NCI-H1105 treated with DMSO at 0.1 percent for 48 hours (cell line): ENCODE results near the gene TGM5.
"Not testable (repeated sequence)": the region's sequence is repeated elsewhere in the genome, so short reads cannot be mapped to it uniquely, and the experiment has no call there.

Source experiments
- DNase-seq: peaks from one replicate; lab custom pipeline; 2025; lab: John Stamatoyannopoulos, UW

The TGM5 gene

DNA sequence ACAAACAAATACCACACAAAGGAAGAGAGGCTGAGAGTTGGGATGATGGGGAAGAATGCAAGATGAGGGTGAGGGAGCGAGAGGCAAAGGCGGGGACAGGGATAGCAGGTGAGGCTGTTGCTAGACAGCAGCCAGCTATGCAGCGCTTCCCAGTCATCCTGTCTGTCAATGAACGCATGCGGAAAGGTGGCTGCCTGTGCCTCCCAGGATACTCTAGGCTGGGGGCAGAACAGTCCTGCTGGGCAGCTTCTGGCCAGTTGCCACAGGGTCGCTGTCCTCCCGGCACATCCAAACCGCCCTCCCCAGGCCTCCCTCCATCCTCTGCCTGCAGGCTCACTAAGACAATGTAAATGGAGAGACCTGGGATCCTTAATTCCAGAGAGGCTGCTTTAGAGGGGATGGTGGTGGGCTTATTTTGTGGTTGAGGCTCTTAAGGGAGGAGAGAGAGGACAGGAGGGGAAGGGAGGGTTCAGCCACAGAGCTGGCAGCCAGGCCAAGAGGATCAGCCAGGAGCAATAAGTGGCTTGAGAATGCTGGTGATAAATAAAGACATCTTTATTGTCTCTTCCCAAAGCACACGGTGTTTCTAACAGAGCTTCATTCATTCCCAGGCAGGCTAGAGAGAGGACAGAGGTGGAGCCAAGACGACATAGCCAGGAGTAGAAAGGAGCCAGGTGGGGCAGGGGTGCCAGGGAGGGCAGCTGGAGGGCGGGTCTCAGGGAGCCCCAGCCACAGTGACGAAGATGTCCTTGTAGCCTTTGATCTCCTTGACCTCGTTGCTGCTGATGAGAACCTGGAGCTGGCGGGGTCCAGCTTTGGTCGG lies 9.2 kb upstream of the TGM5 start:
- no peak for DNase-seq

- DNase-seq, result no peak
Observed at GRCh38 chr15:43274136-43274535, 7.4 kb upstream of the TGM5 start.

GRCh38 chr15:43273243-43273642 lies 6.5 kb upstream of the TGM5 start:
- DNase-seq, result no peak

DNA sequence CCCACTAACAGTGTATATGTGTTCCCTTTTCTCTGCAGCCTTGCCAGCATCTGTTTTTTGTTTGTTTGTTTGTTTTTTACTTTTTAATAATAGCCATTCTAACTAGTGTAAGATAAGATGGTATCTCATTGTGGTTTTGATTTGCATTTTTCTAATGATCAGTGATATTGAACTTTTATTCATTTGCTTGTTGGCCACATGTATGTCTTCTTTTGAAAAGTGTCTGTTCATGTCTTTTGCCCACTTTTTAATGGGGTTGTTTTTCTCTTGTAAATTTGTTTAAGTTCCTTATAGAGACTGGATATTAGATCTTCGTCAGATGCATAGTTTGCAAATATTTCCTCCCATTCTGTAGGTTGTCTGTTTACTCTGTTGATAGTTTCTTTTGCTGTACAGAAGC lies 5.2 kb upstream of the TGM5 start:
- not testable (repeated sequence) for DNase-seq

DNA sequence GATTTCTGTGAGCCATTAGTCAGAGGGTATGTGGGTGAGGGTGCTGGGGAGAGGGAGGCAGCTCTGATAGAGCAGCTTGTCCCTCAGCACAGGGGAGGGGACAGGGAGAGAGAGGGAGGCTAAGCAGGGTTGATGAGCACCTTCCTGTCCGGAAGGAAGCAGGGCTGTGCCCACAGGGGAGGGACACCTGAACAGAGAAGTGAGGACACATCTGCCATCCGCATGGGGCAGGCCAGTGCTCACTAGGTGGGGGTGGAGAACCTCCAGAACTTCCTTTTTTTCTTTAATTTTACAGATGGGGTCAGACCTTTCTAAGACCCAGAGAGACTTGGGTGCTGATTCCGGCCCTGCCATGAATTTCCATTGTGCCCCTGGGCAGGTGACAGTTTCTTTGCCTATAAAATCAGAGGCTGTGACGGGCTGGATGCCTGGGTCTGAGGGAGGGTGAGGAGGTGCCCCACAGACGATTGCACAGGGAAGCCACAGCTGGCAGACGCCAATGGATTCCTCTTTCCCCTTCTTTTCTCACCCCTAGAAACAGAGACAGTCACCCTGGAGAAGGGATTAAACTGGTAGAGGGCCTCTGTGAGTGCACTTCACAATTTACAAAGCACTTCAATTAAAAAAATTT lies 4.1 kb upstream of the TGM5 start:
- no peak for DNase-seq

DNA sequence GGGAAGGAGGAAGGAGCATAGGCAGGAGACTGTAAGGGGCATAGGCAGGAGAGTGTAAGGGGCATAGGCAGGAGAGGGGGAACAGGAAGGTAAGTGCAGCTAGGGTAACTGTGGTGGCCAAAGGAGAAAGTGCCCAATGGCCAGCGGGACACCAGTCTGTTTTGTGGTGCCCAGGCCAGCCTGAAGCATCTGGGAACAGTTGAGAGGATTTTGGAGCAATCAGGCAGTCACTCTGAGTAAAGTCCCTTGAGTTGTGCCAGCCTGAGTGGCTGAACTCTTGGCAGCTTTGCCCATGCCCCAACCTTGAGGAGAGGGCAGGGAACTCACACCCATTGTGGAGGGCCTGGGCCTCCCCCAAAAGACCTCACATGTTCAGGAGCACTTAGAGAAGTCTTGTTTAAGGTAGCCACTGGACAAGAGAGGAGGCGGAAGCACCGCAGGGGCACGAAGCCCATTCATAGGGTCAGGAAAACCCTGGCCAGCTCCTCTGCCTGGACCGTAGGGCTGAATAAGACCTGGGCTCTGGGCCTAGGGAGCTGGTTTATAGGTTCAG lies 3.5 kb upstream of the TGM5 start:
- DNase-seq, result no peak

DNA sequence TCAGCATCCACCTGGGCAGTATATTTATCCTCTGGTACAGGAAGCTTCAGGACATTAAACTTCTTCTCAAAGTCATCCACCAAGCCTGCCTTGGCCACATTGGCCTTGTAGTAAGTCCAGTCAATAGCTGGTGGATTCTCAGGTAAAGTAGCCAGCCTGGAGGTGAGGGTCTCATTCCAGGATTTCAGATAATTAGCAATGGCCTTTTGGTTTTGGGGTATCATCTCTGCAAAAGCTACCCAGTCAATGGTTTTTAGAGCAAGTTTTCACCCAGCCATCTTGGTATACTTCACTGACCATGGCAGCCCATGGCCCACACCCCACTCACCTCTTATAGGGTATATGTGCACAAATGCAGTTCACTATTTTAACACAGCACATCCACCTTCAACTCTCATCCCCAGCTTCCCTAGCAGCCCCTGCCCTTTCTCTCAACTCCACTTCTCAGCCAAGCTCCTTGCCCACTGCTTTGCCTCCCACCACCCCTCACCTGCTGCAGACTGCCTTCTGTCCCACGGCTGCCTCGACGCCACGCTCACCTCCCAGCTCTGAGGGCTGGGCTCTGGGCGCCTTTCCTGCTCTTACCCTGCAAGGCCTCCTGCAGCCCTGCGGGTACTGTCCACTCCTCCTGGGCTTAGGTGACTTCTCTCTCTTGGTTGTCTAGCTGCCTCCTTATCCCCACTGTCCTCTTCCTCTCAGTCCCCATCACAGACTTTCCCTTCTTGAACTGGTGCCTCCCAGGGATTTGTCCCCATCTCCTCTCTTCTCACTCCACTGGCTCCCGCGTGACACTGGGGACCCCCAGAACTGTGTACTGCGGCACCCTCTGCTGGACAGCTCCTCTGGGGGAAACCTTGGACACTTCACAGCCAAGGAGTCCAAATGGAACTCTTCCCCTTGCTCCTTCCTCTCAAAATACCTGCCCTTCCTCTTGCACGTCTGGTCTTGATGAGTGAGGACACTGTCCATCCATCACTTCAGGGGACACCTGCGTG lies 1.7 kb upstream of the TGM5 start:
- no peak for DNase-seq

GRCh38 chr15:43267439-43267838 lies 711 bp upstream of the TGM5 start:
- DNase-seq, result no peak

DNA sequence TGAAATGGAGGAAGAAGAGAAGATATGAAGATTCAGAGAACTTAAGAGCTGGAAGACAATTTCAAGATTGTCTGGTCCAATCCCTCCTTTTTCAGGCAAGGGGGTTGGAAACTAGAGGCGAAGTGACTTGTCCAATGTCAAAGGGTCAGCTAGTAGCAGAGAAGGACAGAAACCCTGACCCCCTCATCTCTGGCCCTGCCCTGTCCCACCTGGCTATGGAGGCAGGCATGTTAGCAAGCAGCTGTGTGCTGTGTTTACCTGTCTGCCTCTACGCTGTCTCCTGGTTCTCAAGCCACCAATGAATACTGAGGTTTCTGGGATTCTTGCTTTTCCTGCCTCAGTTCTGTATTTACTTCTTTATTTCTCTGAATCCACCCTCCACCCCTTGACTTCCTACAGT lies 342 bp downstream of the TGM5 start:
- DNase-seq, result no peak

DNA sequence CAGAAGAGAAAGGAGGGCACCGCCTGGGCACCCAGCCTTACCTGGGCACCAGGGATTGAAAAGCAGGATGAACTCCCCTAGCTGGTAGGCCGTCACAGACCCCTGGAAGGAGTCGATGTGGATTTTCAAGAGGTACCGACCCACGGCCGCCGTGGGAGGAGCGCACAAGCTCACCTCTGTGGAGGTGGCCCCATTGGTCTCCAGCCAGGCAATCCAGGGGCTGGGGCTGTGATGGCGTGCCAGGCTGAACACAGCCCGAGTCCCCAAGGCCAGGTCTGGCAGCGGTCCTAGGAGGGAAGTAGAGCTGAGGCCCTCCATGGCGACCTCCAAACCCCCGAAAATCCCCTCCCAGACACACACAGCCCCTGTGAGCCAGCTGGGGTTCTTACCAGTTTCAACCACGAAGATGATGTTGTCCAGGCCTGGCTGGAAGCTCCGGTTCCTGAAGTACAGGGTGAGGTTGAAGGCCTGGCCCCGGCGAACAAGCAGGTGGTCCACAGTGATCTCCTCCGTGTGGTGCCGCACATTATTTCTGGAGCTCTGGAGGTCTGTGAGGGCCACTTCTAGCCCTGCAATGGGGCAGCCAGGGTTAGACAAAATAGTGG lies 6.6 kb downstream of the TGM5 start:
- no peak for DNase-seq

DNA sequence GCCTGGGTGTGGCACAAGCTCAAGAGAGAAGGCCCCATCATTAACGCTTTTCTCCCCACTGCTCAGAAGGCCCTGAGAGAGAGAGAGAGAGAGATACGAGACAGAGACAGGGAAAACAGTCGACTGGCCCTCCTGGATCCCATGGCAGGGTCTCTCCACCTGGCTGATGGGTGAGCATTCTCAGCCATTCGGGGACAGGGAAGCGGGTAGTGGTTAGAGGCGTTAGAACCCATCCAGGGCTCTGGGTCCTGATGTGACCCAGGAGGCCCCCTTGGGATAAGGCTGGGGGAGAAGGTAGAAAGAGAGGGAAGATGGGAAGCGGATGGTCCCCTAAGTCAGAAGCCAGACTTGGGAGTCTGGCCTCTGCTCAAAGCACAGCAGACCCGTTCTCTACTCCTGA lies 7.9 kb downstream of the TGM5 start:
- no peak for DNase-seq

DNA sequence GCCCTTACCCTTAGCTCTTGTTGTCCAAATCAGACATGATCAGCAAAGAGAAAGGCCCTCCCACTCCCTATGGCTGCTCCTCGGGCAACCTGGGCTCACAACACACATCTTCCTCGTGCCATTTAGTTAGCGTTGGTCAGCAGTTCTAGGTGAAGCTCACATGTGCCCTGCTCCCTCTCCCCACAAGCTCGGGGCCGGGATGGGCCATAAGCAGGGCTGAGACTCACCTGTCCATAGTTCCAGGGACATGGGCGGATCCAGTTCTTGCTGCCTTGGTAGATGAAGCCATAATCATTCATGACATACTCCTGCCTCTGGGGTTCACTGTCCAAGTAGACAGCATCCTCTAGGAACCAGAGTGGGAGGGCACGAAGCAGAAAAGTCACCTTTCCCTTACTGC lies 10.4 kb downstream of the TGM5 start:
- DNase-seq, result no peak

- DNase-seq, result no peak
Observed at GRCh38 chr15:43255376-43255775, 11.4 kb downstream of the TGM5 start.

DNA sequence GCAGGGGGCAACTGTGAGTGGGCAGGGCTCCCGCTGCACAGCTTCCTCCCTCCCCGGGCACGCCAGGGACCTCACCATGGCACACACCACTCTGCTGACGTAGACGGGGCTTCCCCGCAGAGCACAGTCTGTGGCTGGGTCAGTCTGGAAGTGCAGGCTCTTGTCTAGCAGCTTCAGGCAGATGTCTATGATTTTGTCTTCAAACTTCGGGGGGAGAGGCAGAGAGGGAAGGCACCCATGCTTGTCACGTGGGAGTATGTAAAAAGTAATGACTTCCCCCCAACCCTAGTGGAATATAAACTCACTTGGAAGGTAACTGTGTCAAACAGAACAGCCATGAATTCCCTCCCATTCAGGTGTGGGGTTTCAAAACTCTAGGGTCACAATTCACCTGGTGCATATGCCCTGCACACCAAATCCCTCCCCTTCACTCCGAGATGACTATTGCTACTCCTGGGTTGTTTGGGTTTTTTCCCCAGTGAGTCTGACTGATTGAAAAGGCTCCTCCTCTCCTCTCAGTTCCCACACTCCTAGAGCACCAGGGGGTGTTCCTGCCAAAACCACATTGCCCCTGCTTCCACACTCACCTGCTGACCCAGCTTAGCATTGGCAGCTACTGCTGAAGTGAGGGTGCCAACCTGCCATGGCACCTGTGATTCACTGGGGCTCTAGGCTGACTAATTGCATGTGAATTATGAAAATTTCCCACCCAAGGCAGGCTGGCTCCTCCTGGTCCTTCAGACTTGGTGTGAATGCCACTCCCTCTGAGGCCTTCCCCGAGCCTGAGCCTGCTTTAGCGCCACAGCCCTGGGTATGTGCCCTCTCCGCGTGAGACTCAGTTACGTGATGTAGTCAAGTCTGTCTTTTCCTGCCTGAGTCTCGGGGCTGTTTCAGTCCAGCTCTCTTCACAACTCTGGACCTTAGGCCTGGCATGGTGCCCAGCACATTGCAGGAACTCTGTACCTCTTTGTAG lies 13.0 kb downstream of the TGM5 start:
- DNase-seq, result no peak

DNA sequence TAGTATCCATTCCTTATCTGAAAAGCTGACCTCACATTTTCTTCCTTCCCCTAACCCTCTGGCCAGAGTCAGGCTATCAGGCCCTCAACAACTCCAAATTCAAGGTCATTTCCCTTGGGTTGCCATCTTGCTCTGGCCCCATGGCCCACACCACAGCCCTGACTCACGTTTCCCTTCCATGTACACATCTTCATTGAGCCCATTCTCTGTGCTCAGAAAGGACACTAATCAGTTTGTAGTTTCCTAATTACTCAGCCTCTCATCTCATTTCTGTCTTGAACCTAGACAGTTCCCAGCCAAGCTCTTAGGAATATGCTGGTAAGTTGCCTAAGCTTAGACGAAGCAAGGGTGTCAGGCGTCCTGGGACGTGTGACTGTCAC lies 14.9 kb downstream of the TGM5 start:
- no peak for DNase-seq

GRCh38 chr15:43251185-43251870 lies 15.4 kb downstream of the TGM5 start:
- DNase-seq, result no peak

DNA sequence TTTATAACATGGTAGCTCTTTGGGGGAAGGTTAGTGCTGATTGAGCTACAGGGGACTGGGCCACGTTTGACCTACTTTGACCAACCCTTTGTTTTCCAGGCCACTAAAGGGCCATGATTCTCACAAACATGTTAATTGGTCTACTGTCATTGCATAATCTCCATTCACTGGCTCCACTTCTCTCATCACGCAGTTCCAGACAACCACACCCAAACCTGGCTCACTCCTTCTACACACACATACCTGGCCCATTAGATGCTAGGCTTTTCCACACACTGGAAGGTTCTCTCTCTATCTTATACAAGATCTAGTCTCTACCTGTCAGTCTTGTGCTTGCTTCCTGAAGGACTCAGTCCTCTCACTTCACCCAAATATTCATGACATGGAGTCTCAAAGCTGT lies 15.9 kb downstream of the TGM5 start:
- no peak for DNase-seq

DNA sequence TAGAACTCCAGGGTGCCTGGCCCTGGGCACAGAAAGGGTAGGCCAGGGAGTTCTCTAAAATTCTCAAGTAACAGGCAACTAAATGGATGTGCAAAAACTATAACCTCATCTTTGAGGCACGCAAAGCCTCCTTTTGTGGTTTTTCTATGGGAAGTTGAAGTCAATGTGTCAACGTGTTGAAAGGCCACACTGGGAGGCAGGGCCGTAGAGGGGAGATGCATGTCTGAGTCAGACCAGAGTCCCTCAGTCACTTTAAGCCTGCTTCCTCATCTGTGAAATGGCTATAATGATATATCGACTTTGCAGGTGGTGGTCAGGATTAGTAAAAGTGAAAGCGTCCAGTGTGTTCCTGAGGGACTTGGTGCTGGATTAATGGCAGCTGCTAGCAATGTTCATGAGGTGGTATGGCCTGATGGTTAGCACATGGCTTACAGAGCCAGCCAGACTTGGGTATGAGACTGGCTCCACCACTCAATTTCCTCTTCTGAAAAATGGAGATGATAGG lies 17.0 kb downstream of the TGM5 start:
- DNase-seq, result no peak

DNA sequence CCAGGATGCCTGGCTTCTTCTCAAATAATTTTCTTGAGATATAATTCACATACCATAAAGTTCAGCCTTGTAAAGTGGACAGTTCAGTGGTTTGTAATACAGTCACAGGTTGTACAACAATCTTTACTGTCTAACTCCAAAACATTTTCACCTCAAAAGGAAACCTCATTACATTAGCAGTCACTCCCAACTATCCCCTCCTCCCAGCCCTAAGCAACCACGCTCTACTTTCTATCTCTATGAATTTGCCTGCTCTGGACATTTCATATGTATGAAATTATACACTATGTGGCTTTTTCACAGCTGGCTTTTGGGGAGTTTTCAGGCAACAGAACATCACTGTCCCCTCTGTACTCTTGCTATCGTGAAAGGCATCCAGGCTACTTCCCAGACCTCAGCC lies 17.5 kb downstream of the TGM5 start:
- DNase-seq, result no peak

DNA sequence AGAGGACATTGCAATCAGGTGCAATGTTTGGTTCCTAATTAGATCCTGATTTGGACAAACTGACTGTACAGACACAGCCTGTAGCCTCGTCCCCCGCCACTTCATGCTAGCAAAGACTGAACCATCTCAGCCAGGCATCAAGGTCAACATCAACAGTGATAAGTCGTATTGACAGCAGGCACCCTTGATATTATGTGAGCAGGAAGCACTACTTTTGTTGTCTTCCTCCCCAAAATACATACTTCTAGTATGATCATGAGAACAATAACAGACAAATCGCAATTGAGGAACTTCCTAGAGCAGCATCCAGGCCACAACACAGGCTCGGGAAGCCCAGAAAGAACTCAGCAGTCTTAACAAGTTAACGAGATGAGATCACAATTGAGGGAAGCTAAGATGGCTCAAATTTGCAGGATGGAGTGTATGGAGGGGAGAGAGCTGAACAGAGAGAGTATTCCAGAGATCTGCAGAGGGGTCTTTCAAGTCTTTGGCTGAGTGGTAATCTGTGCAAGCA lies 20.4 kb downstream of the TGM5 start:
- DNase-seq, result no peak
